ENCODE data around the gene ZC3H7B. TPM values are rescaled to one million over a fixed set of nuclear protein-coding genes. Genes with fewer than 3 reads are reported as not detected.
"Not testable (repeated sequence)": the region's sequence is repeated elsewhere in the genome, so short reads cannot be mapped to it uniquely, and the experiment has no call there.

ZC3H7B gene, protein sequence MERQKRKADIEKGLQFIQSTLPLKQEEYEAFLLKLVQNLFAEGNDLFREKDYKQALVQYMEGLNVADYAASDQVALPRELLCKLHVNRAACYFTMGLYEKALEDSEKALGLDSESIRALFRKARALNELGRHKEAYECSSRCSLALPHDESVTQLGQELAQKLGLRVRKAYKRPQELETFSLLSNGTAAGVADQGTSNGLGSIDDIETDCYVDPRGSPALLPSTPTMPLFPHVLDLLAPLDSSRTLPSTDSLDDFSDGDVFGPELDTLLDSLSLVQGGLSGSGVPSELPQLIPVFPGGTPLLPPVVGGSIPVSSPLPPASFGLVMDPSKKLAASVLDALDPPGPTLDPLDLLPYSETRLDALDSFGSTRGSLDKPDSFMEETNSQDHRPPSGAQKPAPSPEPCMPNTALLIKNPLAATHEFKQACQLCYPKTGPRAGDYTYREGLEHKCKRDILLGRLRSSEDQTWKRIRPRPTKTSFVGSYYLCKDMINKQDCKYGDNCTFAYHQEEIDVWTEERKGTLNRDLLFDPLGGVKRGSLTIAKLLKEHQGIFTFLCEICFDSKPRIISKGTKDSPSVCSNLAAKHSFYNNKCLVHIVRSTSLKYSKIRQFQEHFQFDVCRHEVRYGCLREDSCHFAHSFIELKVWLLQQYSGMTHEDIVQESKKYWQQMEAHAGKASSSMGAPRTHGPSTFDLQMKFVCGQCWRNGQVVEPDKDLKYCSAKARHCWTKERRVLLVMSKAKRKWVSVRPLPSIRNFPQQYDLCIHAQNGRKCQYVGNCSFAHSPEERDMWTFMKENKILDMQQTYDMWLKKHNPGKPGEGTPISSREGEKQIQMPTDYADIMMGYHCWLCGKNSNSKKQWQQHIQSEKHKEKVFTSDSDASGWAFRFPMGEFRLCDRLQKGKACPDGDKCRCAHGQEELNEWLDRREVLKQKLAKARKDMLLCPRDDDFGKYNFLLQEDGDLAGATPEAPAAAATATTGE
- total RNA-seq (23.3 TPM), polyA plus RNA-seq (29.8 TPM)
- long read RNA-seq, donor 1 = 0 reads
- long read RNA-seq, donor 2, full-length matches to known transcripts = 4 of 64 reads
- long read RNA-seq, donor 2, partial matches to known transcripts = 60 of 64 reads
- long read RNA-seq, donor 2, other reads (novel, unspliced or antisense) = 0 of 64 reads
- long read RNA-seq, donor 3, full-length matches to known transcripts = 1 of 6 reads
- long read RNA-seq, donor 3, partial matches to known transcripts = 5 of 6 reads
- long read RNA-seq, donor 3, other reads (novel, unspliced or antisense) = 0 of 6 reads
- long read RNA-seq, donor 4 = 0 reads
- long read RNA-seq, donor 5, full-length matches to known transcripts = 2 of 24 reads
- long read RNA-seq, donor 5, partial matches to known transcripts = 22 of 24 reads
- long read RNA-seq, donor 5, other reads (novel, unspliced or antisense) = 0 of 24 reads
- long read RNA-seq, donor 6, full-length matches to known transcripts = 2 of 46 reads
- long read RNA-seq, donor 6, partial matches to known transcripts = 44 of 46 reads
- long read RNA-seq, donor 6, other reads (novel, unspliced or antisense) = 0 of 46 reads
- long read RNA-seq, donor 7, full-length matches to known transcripts = 1 of 97 reads
- long read RNA-seq, donor 7, partial matches to known transcripts = 96 of 97 reads
- long read RNA-seq, donor 7, other reads (novel, unspliced or antisense) = 0 of 97 reads
- long read RNA-seq, donor 8 = 0 reads
- long read RNA-seq, donor 9 = 0 reads
- long read RNA-seq, donor 10 = 0 reads

DNA sequence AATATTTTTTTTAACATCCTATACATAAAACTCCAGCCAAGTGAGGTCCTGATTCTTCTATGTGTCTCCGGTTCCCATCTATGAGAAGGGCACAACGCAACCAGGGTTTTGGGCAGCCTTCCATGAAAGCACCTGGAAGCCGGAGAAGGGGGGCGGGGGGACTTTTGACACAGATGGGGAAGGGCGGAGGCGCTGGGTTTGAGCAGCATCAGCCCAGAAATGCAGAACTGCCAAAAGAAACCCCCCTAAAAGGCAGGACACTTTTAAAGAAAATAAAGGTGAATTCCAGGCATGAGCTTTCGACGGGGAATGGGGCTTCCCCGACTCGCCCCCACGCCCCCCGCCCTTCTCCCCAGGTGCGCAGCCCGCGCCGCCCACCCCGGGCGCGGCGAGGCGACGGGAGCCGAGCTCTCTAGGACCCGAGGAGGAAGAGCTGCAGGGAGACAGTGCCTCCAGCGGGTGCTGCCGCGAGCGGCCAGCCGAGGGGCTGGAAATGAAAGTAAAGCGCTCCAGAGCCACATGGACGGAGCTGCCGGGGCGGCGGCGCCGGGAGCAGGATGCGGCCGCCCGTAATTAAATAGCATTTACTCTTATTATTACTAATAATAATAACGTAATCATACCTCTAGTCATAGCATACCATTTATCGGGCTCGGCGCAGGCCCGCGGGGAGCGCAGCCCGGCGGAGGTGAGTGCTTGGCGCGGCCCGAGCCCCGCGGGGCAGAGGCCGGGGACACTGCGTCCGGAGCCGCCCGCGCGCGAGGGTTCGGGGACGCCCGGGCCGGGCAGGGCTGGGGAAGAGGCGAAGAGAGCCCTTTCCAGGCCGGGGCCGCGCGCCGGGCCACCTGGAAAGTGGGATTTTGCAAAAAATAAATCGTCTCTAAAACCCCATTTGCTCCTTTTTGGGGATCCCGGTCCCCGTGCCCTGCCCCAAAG lies at the start of gene ZC3H7B:
Gene ZC3H7B, plus strand, starts transcription at position 441 of the 936 bp plus-strand sequence. CDS start 19,136 bp downstream, outside the sequence.
- peak within 1 kb of the TSS; percentile 66 to 85 for H3K27ac ChIP-seq (ENCODE audit: low read depth in 1 of 2, low read length in 1 of 2)
- under 1% methylated on average over 74 of the region's 74 CpGs for WGBS

GRCh38 chr22:41252365-41252764 lies 49.0 kb upstream of the ZC3H7B start:
- Histone ChIP-seq H3K27ac (ENCODE audit: low read depth in 1 of 2, low read length in 1 of 2) (no peak overlapping the region), H3K27me3 (ENCODE audit: control insufficient read depth in 2 of 2, insufficient read depth in 1 of 2, low read length in 1 of 2) (no peaks in the 10 kb centered on the region), H3K4me3 (ENCODE audit: low read length in 2 of 2) (no peak overlapping the region), H3K36me3 (ENCODE audit: control insufficient read depth in 2 of 2, insufficient read depth in 2 of 2, low read length in 1 of 2) (peaks cover 92 to 97% of the 10 kb centered on the region in 2 donors), H3K4me1 (ENCODE audit: control insufficient read depth in 2 of 2, insufficient read depth in 2 of 2, low read length in 2 of 2) (no peaks in the 10 kb centered on the region), H3K9me3 (ENCODE audit: control insufficient read depth in 2 of 2, insufficient read depth in 1 of 2, low read length in 1 of 2) (no peaks in the 10 kb centered on the region)
- 97% methylated on average over 8 of the region's 8 CpGs for WGBS
- DNase-seq (ENCODE audit: low read depth in 6 of 9, low spot score in 9 of 9) = no peak

More for the DNA sequence above, at the start of gene ZC3H7B:
- no peaks in the 10 kb centered on the region for H3K27me3 ChIP-seq (ENCODE audit: control insufficient read depth in 2 of 2, insufficient read depth in 1 of 2, low read length in 1 of 2)
- DNase-seq (ENCODE audit: low read depth in 6 of 9, low spot score in 9 of 9) = peak in 7 of 9 donors; percentile 45 to 90 (median 78)
- H3K9me3 ChIP-seq (ENCODE audit: control insufficient read depth in 2 of 2, insufficient read depth in 1 of 2, low read length in 1 of 2) = no peaks in the 10 kb centered on the region
- peak within 1 kb of the TSS; percentile 94 to 97 for H3K4me3 ChIP-seq (ENCODE audit: low read length in 2 of 2)
- peaks cover 0 to 4% of the 10 kb centered on the region in 2 donors for H3K36me3 ChIP-seq (ENCODE audit: control insufficient read depth in 2 of 2, insufficient read depth in 2 of 2, low read length in 1 of 2)
- peaks cover 12 to 17% of the 10 kb centered on the region in 2 donors for H3K4me1 ChIP-seq (ENCODE audit: control insufficient read depth in 2 of 2, insufficient read depth in 2 of 2, low read length in 2 of 2)

- H3K36me3 ChIP-seq (ENCODE audit: control insufficient read depth in 2 of 2, insufficient read depth in 2 of 2, low read length in 1 of 2) = peaks cover 91 to 97% of the 10 kb centered on the region in 2 donors
- H3K27ac ChIP-seq (ENCODE audit: low read depth in 1 of 2, low read length in 1 of 2) = no peak overlapping the region
- H3K27me3 ChIP-seq (ENCODE audit: control insufficient read depth in 2 of 2, insufficient read depth in 1 of 2, low read length in 1 of 2) = no peaks in the 10 kb centered on the region
- no peak overlapping the region for H3K4me3 ChIP-seq (ENCODE audit: low read length in 2 of 2)
- 97% methylated on average over 7 of the region's 7 CpGs for WGBS
- no peaks in the 10 kb centered on the region for H3K4me1 ChIP-seq (ENCODE audit: control insufficient read depth in 2 of 2, insufficient read depth in 2 of 2, low read length in 2 of 2)
- H3K9me3 ChIP-seq (ENCODE audit: control insufficient read depth in 2 of 2, insufficient read depth in 1 of 2, low read length in 1 of 2) = no peaks in the 10 kb centered on the region
- DNase-seq (ENCODE audit: low read depth in 6 of 9, low spot score in 9 of 9) = no peak
These were observed 47.1 kb upstream of the ZC3H7B start for GRCh38 chr22:41254230-41254629.

DNA sequence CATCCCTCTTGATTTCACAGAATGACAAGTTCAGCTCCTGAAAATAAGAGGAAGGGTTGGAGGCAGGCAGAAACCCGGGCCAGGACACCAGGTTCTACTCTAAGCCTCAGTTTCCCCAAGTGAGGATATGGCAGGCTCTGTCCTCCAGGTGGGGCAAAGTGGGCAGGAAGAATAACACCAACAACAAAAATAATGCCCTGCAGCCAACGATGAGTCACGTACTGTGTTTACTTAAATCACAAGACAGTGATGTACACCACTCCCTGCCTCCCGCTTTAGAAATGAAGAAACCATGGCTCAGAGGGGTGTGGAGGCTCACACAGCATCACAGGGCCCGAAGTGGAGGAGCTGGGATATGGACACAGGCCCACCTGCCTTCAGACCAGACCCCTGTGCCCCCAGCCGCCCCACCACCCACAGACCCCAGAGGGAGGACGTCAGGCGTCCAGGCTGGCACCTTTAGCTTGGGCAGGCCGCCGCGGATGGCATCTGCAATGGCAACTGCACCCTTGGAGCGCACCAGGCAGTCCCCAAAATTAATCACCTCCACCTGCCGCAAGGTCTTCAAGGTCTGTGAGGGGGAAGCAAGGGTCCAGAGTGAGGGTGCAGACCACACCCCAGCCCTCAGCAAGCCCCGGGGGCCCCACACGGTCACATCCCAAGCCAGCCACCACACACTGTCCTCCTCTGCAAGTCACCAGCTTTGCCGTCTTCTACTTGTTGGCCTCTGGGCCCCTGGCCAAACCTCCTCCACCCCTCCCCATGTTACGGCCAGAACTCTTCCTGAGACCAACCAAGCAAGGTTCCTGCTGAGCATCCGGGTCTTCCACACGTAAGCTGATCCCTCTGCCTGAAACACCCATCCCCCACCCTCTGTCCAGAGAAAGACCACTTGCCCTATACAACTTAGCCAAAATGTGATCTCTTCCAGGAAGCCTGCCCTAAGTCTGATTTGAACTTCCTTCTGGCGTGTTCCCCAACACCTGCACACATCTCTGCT lies 44.8 kb upstream of the ZC3H7B start:
- H3K27me3 ChIP-seq (ENCODE audit: control insufficient read depth in 2 of 2, insufficient read depth in 1 of 2, low read length in 1 of 2) = no peaks in the 10 kb centered on the region
- no peak overlapping the region for H3K27ac ChIP-seq (ENCODE audit: low read depth in 1 of 2, low read length in 1 of 2)
- no peaks in the 10 kb centered on the region for H3K4me1 ChIP-seq (ENCODE audit: control insufficient read depth in 2 of 2, insufficient read depth in 2 of 2, low read length in 2 of 2)
- no peaks in the 10 kb centered on the region for H3K9me3 ChIP-seq (ENCODE audit: control insufficient read depth in 2 of 2, insufficient read depth in 1 of 2, low read length in 1 of 2)
- DNase-seq (ENCODE audit: low read depth in 6 of 9, low spot score in 9 of 9) = no peak
- 94% methylated on average over 20 of the region's 20 CpGs for WGBS
- no peak overlapping the region for H3K4me3 ChIP-seq (ENCODE audit: low read length in 2 of 2)
- H3K36me3 ChIP-seq (ENCODE audit: control insufficient read depth in 2 of 2, insufficient read depth in 2 of 2, low read length in 1 of 2) = peaks cover 87 to 97% of the 10 kb centered on the region in 2 donors

DNA sequence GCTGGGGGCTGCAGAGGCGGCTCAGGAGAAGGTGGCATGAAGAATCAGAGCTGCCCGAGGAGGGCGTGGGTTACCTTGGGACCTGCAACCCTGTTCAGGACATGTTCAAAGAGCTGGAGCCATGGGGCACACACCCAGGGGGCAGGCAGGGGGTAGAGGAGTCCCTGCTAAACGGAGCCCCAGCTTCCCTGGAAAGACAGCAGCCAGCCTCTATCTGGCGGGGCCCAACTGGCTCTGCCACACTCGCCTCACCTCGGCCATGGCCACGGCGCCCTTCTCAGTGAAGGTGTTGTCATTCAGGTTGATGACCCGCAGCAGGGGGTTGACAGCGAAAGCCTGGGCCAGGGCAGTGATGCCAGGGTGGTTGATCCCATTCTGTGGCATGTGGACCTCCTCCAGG lies 43.6 kb upstream of the ZC3H7B start:
- Histone ChIP-seq H3K4me3 (ENCODE audit: low read length in 2 of 2) (no peak overlapping the region), H3K9me3 (ENCODE audit: control insufficient read depth in 2 of 2, insufficient read depth in 1 of 2, low read length in 1 of 2) (no peaks in the 10 kb centered on the region), H3K27me3 (ENCODE audit: control insufficient read depth in 2 of 2, insufficient read depth in 1 of 2, low read length in 1 of 2) (no peaks in the 10 kb centered on the region), H3K27ac (ENCODE audit: low read depth in 1 of 2, low read length in 1 of 2) (no peak overlapping the region), H3K4me1 (ENCODE audit: control insufficient read depth in 2 of 2, insufficient read depth in 2 of 2, low read length in 2 of 2) (no peaks in the 10 kb centered on the region), H3K36me3 (ENCODE audit: control insufficient read depth in 2 of 2, insufficient read depth in 2 of 2, low read length in 1 of 2) (peaks cover 91 to 98% of the 10 kb centered on the region in 2 donors)
- 97% methylated on average over 11 of the region's 11 CpGs for WGBS
- DNase-seq (ENCODE audit: low read depth in 6 of 9, low spot score in 9 of 9) = no peak

- not testable (repeated sequence) for DNase-seq (ENCODE audit: low read depth in 6 of 9, low spot score in 9 of 9); H3K4me3 ChIP-seq (ENCODE audit: low read length in 2 of 2); H3K27me3 ChIP-seq (ENCODE audit: control insufficient read depth in 2 of 2, insufficient read depth in 1 of 2, low read length in 1 of 2); H3K27ac ChIP-seq (ENCODE audit: low read depth in 1 of 2, low read length in 1 of 2); H3K9me3 ChIP-seq (ENCODE audit: control insufficient read depth in 2 of 2, insufficient read depth in 1 of 2, low read length in 1 of 2); H3K4me1 ChIP-seq (ENCODE audit: control insufficient read depth in 2 of 2, insufficient read depth in 2 of 2, low read length in 2 of 2)
- WGBS = 98% methylated on average over 4 of the region's 4 CpGs
- H3K36me3 ChIP-seq (ENCODE audit: control insufficient read depth in 2 of 2, insufficient read depth in 2 of 2, low read length in 1 of 2) = peaks cover 94 to 98% of the 10 kb centered on the region in 2 donors
These were observed 41.6 kb upstream of the ZC3H7B start for GRCh38 chr22:41259756-41260155.

GRCh38 chr22:41260871-41261270 lies 40.5 kb upstream of the ZC3H7B start:
- no peak for DNase-seq (ENCODE audit: low read depth in 6 of 9, low spot score in 9 of 9)
- Histone ChIP-seq H3K36me3 (ENCODE audit: control insufficient read depth in 2 of 2, insufficient read depth in 2 of 2, low read length in 1 of 2) (peaks cover 93 to 98% of the 10 kb centered on the region in 2 donors), H3K27me3 (ENCODE audit: control insufficient read depth in 2 of 2, insufficient read depth in 1 of 2, low read length in 1 of 2) (no peaks in the 10 kb centered on the region), H3K27ac (ENCODE audit: low read depth in 1 of 2, low read length in 1 of 2) (no peak overlapping the region), H3K4me3 (ENCODE audit: low read length in 2 of 2) (no peak overlapping the region), H3K4me1 (ENCODE audit: control insufficient read depth in 2 of 2, insufficient read depth in 2 of 2, low read length in 2 of 2) (no peaks in the 10 kb centered on the region), H3K9me3 (ENCODE audit: control insufficient read depth in 2 of 2, insufficient read depth in 1 of 2, low read length in 1 of 2) (no peaks in the 10 kb centered on the region)
- WGBS = over 99% methylated on average over 7 of the region's 7 CpGs

Measured in thymus (tissue), 14 donors.